NCI-H128 (cell line): Measurements from ENCODE around the gene C20orf144.

Source experiments
- DNase-seq: peaks from one replicate; lab custom pipeline; 2025; ENCODE audit not compliant: unreplicated experiment; lab: John Stamatoyannopoulos, UW

C20orf144 gene

GRCh38 chr20:33649201-33649681 lies 12.9 kb upstream of the C20orf144 start:
- DNase-seq = no peak

- no peak for DNase-seq
Observed at GRCh38 chr20:33650111-33650752, 11.9 kb upstream of the C20orf144 start.

DNA sequence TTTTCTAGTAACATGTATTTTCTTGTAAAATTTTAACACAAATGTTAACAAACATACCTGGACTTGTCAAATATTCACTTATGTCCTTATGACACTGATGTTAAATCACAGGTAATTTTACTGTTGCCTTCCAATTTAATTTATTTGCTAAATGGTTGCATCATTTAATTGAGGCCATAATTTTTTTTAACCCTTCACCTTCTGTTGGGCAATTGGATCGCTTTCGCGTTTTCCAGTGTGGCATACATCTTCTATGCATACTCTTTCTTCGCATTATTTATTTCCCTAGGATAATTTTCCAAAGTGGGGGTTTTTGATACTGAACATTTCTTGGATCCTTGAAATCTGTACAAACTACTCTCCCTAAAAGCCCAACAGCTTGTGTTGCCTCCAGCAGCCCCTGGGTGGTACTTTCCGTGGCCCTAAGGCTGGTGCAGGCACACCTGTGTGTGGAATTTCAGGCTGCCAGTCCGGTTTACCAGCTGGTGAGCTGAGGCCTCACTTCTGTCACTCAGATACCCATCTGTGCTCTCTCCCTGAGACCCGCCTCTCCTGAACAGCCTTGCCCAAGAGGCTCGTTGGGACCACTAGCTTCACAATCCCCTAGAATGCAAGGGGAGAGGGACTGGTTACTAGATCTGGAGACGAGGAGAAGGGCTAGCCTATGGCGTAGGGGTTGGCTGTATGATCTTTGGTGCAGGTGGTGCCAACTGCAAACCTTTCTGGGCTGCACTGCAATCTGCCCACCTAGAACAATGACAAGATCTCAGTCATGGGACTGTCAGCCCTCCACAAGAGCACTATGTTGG lies 11.2 kb upstream of the C20orf144 start:
- DNase-seq = no peak

DNA sequence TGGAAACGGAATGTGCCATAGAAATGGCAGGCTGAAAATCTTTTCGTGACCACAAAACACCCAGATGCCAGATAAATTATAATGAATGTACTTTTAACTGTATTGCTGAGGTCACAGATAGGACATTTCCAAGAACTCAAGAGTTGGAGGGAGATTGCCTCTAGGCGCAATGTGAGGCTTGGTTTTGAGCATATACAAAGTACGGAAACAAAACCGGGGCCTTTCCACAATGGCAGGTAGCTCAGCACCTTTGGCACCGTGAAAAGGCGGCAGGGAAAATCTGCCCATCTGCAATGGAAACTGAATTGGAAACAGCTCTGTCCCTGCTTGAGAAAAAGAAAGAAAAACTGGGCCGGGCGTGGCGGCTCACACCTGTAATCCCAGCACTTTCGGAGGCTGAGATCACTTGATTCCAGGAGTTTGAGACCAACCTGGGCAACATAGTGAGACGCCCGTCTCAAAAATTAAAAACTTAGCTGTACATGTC lies 10.5 kb upstream of the C20orf144 start:
- DNase-seq = no peak

DNA sequence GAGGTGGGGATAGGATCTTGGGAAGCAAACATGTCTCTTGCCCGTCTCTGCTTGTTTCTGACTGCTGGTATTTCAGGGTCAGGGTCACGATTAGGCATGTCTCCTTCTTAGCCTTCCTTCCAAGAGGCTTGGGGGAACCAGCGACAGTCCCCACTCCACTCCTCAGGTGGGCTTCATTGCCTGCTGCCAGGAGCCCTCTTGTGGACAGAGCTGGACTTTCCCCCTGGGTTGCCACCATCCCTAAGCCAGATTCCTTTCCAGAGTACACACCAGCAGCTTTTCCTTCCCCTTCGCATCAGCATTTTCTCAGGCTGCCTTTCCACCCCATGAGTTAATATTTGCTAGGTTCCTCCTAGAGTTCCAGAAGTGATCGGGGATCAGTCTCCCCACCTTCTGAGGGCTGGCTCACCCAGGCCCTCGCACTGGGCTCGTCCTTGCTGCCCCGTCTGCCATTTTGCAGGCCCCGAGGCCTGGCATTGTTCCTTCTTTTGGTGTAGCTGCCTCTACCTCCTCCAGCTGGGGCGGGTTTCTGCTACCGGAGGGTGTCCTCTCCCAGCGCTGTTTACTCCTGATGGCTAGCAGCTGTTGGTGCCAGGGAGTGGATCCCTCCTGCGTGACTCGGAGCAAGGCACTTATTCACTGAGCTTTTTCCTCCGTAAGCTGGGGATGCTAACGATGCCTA lies 8.8 kb upstream of the C20orf144 start:
- peak; percentile 73 for DNase-seq

DNA sequence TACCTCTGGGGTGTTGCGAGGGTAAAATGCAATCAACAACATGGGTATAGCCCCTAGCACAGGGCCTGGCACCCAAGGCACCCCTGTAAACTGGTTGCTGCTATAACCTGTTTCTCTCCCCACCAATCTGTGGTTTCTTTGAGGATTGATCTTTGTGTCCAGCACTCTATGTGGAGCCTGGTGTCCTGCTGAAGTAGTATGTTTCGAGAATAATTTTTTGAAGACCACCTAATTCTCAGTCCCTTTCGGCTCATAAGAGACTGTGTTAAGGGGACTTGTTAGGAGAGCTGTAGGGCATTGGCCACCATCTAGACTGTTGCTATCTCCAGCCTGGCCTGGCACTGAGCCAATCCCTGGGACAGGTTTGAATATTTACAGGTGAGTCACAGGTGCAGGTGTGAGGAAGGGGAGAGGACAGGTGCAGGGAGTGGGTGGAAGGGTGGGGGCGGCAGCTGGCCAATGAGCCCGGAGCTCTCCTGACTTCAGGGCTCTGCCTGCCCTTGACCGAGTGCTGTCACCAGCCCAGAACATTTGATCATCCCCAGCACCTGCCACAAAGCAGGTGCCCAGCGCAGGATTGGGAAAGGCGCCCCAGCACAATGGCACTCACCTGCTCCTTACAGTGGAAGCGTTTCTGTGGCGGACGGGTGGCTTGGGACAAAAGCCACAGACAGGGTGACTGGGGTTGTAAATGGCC lies 8.1 kb upstream of the C20orf144 start:
- peak; percentile 90 for DNase-seq

- no peak for DNase-seq
Observed at GRCh38 chr20:33654680-33655161, 7.4 kb upstream of the C20orf144 start.

GRCh38 chr20:33655164-33655563 lies 7.0 kb upstream of the C20orf144 start:
- no peak for DNase-seq

DNA sequence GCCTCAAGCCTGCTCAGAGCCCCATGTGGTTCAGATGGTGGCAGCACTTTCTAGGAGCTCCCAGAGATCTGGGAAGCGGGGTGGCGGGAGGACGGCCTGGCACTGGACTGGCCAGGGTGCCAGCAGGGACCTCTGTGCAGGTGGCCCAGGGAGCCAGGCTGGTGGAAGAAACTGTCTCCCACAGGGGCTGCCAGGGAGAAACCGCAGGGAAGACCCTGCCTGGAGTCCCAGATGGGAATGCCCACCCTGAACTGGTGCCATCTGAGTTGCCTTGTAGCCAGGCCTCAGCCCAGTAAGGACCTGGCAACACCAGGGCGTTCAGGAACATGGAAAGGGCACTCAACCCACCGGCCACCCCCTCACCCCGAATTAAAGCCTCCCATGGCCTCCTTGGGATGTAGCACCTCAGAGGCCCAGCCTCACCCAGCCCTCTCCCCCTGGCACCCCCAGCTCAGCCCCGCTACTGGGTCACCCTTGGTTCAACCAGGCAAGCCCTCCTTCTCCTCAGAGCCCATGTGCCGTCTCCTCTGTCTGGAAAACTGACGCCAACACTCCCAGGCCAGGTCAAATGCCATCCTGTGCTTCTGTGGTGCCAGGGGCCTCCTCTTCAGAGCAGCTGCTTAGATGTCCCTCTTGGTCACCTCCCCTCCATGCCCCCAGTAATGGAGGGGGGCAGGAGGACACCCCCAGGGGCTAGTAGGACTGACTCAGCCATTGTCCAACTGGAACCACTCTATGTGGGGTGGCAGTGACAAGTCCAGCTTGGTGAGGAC lies 5.9 kb upstream of the C20orf144 start:
- no peak for DNase-seq

DNA sequence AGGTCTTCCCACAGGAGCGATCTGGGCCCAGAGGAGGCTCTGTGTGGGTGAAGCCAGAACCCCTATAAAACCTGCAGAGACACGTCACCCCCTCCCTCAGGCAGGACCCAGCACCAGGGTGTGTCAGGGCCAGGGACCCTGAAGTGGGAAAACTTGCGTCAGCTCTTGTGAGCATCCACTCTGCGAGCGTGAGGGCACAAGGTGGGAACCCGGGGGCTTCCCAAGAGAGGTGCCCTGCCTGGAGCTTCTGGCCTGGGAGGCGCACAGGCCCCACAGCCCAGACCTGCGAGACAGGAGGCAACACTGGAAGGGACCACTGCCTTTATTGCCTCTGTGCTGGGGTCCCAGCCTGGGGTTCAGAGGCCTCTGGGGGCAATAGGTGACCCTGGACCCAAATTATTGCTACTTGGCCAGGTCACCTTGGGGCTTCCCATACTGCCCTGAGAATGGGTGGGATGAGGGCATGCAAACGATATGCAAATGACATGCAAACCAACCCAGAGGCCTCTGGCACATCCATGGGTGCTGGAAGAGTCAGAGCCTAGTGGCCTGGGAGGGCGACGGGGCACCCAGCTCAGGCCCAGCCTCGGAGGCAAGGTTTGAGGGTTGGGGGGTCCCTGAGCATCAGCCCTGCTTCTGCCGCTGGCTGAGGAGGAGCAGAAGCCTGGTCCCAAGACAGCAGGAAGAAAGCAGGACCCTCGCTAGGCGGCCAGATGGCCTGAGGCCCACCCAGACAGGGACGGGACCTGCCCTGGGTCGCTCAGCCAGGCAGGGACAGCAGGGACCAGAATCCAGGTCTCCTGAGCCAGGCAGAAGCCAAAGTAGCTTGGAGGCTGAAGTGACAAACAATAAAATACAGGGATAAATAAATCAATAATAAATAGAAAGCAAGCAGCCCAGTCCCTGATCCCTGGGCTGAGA lies 5.1 kb upstream of the C20orf144 start:
- DNase-seq = no peak

DNA sequence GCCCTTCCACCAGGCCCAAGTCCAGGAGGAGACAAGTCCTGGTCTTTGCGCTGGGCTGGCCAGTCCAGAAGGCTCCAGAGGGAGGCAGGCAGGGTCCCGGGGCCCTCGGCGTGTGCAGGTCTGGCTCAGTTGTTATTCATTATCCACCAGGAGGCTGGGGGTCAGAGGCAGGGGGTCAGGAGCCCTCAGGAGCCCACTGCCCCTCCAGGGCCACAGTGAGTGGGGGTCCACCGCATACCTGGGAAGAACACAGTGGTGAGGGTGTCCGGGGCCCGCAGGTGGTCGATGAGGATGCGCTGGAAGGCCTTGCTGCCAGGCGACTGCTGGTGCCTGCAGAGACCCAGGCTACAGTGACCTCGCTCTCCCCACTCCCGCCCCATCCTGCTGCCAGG lies 4.4 kb upstream of the C20orf144 start:
- DNase-seq = no peak

- no peak for DNase-seq
Observed at GRCh38 chr20:33658510-33658909, 3.6 kb upstream of the C20orf144 start.

GRCh38 chr20:33658929-33659328 lies 3.2 kb upstream of the C20orf144 start:
- DNase-seq = no peak

GRCh38 chr20:33659341-33660034 lies 2.6 kb upstream of the C20orf144 start:
- DNase-seq = no peak

- DNase-seq = no peak
Observed at GRCh38 chr20:33660035-33660684, 2.0 kb upstream of the C20orf144 start.

- DNase-seq = no peak
Observed at GRCh38 chr20:33660685-33661058, 1.5 kb upstream of the C20orf144 start.

GRCh38 chr20:33663161-33664084 lies 1.3 kb downstream of the C20orf144 start:
- peak; percentile 55 for DNase-seq
